B cell (primary cell): ENCODE data around the gene DIS3L2. TPM values are rescaled to one million over a fixed set of nuclear protein-coding genes. Genes with fewer than 3 reads are reported as not detected.

Source experiments
- ATAC-seq: fragments of 200-7000 bp; cut with Tn5 transposase; one replicate; pipeline ENCODE4 v1.10.0; 2021; ENCODE audit warnings: low read depth, mild to moderate bottlenecking, moderate number of reproducible peaks, moderate library complexity
- CTCF ChIA-PET: fragments of 350-600 bp; sonication (Branson Sonifier 250); formaldehyde crosslinking; loops from one replicate; lab custom pipeline; 2021; ENCODE audit warnings: antibody characterized with exemption, inconsistent platforms; lab: Charles Lee
- POLR2A ChIA-PET: fragments of 350-600 bp; sonication (Branson Sonifier 250); formaldehyde crosslinking; loops from one replicate; lab custom pipeline; 2021; ENCODE audit warnings: antibody characterized with exemption; lab: Charles Lee
- DNase-seq: peaks from one replicate; pipeline ENCODE4 v3.0.0; 2013
- H2AFZ ChIP-seq: 2 replicates; pipeline ENCODE4 v1.6.1; 2012; ENCODE audit warnings: mild to moderate bottlenecking, low read depth, low read length; ENCODE audit not compliant: insufficient read depth, poor library complexity, severe bottlenecking
- H3K27ac ChIP-seq, 2 donors: 1 replicate in 1 of 2; 2 replicates in 1 of 2; pipeline ENCODE4 v1.5.1; 2012 to 2013; ENCODE audit warnings: low read length in 2 of 2, mild to moderate bottlenecking in 2 of 2, moderate library complexity in 1 of 2
- H3K27me3 ChIP-seq, 4 experiments: fragments of 200-600 bp in 1 of 4; sonication (generic) in 1 of 4; replicated peaks in 1 of 4; 1 replicate in 2 of 4; 2 replicates in 2 of 4; pipeline versions ENCODE4 v1.6.1 to v1.7.0; 2013 to 2016; ENCODE audit warnings: low read length in 3 of 4, mild to moderate bottlenecking in 2 of 4, mixed read lengths in 1 of 4, moderate library complexity in 1 of 4; ENCODE audit not compliant: insufficient read depth in 4 of 4, control insufficient read depth in 3 of 4; ENCODE audit errors: control extremely low read depth in 1 of 4
- H3K36me3 ChIP-seq, 2 experiments: replicated peaks in 1 of 2; 1 replicate in 1 of 2; 2 replicates in 1 of 2; pipeline versions ENCODE4 v1.6.1 to v1.7.1; 2013; ENCODE audit warnings: low read length in 1 of 2; ENCODE audit not compliant: insufficient read depth in 2 of 2, control insufficient read depth in 1 of 2; ENCODE audit errors: control extremely low read depth in 1 of 2, extremely low read depth in 1 of 2
- H3K4me1 ChIP-seq, 2 donors: fragments of 200-600 bp in 1 of 2; sonication (generic) in 1 of 2; 1 replicate in 1 of 2; 2 replicates in 1 of 2; pipeline versions ENCODE4 v1.5.1 to v1.6.1; 2013 to 2017; ENCODE audit warnings: low read length in 2 of 2; ENCODE audit not compliant: control insufficient read depth in 2 of 2, insufficient read depth in 2 of 2
- H3K4me2 ChIP-seq: replicated peaks from 2 replicates; pipeline ENCODE3; 2012; ENCODE audit warnings: mild to moderate bottlenecking, low read depth, low read length; ENCODE audit not compliant: poor library complexity, severe bottlenecking
- H3K4me3 ChIP-seq, 5 experiments: fragments of 200-600 bp in 1 of 5; sonication (generic) in 1 of 5; 1 replicate in 3 of 5; 2 replicates in 2 of 5; pipeline versions ENCODE4 v1.5.1 to v1.7.0; 2011 to 2016; ENCODE audit warnings: low read length in 4 of 5, mild to moderate bottlenecking in 4 of 5, low read depth in 2 of 5, control low read depth in 1 of 5, moderate library complexity in 1 of 5; ENCODE audit not compliant: insufficient read depth in 1 of 5; ENCODE audit errors: control extremely low read depth in 1 of 5, extremely low read depth in 1 of 5
- H3K79me2 ChIP-seq: fragments of 200-600 bp; sonication (generic); one replicate; pipeline ENCODE4 v1.6.0; 2016; ENCODE audit warnings: low read length; ENCODE audit not compliant: control insufficient read depth, insufficient read depth
- H3K9ac ChIP-seq: fragments of 200-600 bp; sonication (generic); 2 replicates; pipeline ENCODE4 v1.6.1; 2017; ENCODE audit warnings: mild to moderate bottlenecking, low read length, moderate library complexity
- H3K9me3 ChIP-seq, 3 donors: one replicate each; pipeline versions ENCODE4 v1.6.1 to v1.7.1; 2013; ENCODE audit warnings: low read length in 2 of 3; ENCODE audit not compliant: control insufficient read depth in 2 of 3, insufficient read depth in 1 of 3; ENCODE audit errors: control extremely low read depth in 1 of 3
- H4K20me1 ChIP-seq: 2 replicates; pipeline ENCODE4 v1.6.0; 2012; ENCODE audit warnings: mild to moderate bottlenecking, low read length; ENCODE audit not compliant: insufficient read depth, control insufficient read depth, poor library complexity, severe bottlenecking
- H3K27ac Mint-ChIP-seq: one replicate; pipeline ENCODE4 v1.8.0; 2021; ENCODE audit warnings: mixed read lengths
- H3K27me3 Mint-ChIP-seq: one replicate; pipeline ENCODE4 v1.8.0; 2021; ENCODE audit warnings: mixed read lengths
- H3K4me1 Mint-ChIP-seq: one replicate; pipeline ENCODE4 v1.8.0; 2021; ENCODE audit warnings: mixed read lengths
- H3K4me3 Mint-ChIP-seq: one replicate; pipeline ENCODE4 v1.8.0; 2021; ENCODE audit warnings: mixed read lengths
- H3K9me3 Mint-ChIP-seq: one replicate; pipeline ENCODE4 v1.8.0; 2022; ENCODE audit warnings: mixed read lengths; ENCODE audit not compliant: insufficient read depth
- EZH2 ChIP-seq: IDR thresholded peaks from 2 replicates; pipeline ENCODE4 v1.6.1; 2012; ENCODE audit warnings: borderline replicate concordance, low read depth, mild to moderate bottlenecking, moderate library complexity, low read length; ENCODE audit not compliant: insufficient read depth, poor library complexity, severe bottlenecking
- WGBS: methylation state at CpG from one replicate; pipeline ENCODE4 v1.1.5; 2013; ENCODE audit warnings: missing lambda C conversion rate; ENCODE audit not compliant: insufficient coverage; 5-methylcytosine and 5-hydroxymethylcytosine counted together
- intact Hi-C: fragments of 100-400 bp; cut with micrococcal nuclease; formaldehyde crosslinking; loops from one replicate; pipeline ENCODE4 v1.10.0; 2022
- polyA plus RNA-seq: library from polyadenylated mRNA; depleted of rRNA; stranded (reverse); fragments of >200 nt; gene quantifications from 2 replicates; pipeline ENCODE4 v1.2.3, GENCODE V29; 2012
- total RNA-seq, 2 donors: library from RNA; stranded (reverse); fragments of 120-200 nt in 1 of 2; gene quantifications; 1 replicate in 1 of 2; 2 replicates in 1 of 2; pipeline versions ENCODE4 v1.2.3 to v1.2.4, GENCODE V29; 2013 to 2022
- TF ChIP-seq, protein P1 (sequence below): fragments of 200-600 bp; IDR thresholded peaks from one replicate; pipeline ENCODE4 v1.8.0; 2022; ENCODE audit warnings: antibody characterized with exemption, mild to moderate bottlenecking

The DIS3L2 gene
- total and polyA plus RNA-seq, 2 donors (not counting 1 experiment from before 2014, with no cell fraction given), result 34.5 to 70.1 TPM

DNA sequence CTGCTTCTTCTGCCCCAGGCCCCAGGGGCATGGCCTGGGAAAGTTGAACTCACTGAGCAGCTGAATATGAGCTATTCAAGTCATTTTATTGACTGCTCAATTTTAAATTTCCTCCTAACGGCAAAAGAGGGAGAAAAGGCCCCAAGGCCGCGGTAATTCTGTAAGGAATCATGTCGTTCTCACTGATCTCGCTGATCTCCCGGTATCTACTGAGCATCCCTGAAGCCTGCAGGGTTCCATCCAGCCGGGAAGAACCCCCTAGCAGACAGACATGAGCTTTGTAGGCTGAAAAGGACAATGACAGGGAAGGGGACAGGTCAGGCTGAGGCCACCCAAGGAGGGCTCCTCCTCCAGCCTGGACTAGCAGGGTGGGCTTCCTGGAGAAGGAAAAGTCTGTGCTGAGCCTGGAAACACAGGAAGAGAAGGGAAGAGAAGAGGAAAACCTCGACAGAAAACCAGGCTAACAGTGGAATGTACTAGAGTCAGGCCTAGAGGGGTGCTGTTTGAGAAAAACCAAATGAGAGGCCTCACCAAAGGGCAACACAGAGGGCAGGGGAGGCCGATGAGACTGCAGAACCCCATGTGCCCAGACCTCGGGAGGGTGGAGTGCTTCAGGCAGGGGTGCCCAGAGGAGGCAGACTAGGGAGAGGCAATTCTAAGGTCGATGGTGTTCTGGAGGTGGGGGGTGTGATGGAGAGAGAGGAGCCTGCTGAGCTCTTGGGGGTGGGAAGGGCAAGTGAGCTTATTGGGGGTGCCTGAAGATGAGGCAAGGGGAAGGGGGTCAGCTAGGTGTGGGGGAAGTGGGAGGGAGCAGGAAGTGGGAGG lies 32.4 kb upstream of the DIS3L2 start:
- no peak overlapping the region for H2AFZ ChIP-seq
- ATAC-seq (no peak), DNase-seq (no peak)
- Mint-ChIP-seq H3K27ac (peak overlapping the region; percentile 22), H3K4me1 (peaks cover 32% of the 10 kb centered on the region), H3K27me3 (peaks cover 50% of the 10 kb centered on the region), H3K4me3 (no peak overlapping the region), H3K9me3 (no peaks in the 10 kb centered on the region)
- H3K36me3 ChIP-seq, result no peaks in the 10 kb centered on the region
- H4K20me1 ChIP-seq, result no peaks in the 10 kb centered on the region
- H3K27me3 ChIP-seq, result peaks cover 0 to 42% (median 18%) of the 10 kb centered on the region in 4 experiments
- CTCF ChIA-PET, result no interaction called here
- intact Hi-C loops, result no loop called here
- H3K9ac ChIP-seq, result no peak overlapping the region
- 90% methylated on average over 10 of the region's 11 CpGs for WGBS
- no peak overlapping the region for H3K4me2 ChIP-seq
- peaks cover 0 to 7% (median 0%) of the 10 kb centered on the region in 3 donors for H3K9me3 ChIP-seq
- POLR2A ChIA-PET, result interaction anchor here (0.6 kb wide), 1 partner anchor 337 kb away, joined by 4 read pairs; no protein-coding TSS in a partner anchor
- no peak overlapping the region for H3K4me3 ChIP-seq
- TF ChIP-seq, protein P1, sequence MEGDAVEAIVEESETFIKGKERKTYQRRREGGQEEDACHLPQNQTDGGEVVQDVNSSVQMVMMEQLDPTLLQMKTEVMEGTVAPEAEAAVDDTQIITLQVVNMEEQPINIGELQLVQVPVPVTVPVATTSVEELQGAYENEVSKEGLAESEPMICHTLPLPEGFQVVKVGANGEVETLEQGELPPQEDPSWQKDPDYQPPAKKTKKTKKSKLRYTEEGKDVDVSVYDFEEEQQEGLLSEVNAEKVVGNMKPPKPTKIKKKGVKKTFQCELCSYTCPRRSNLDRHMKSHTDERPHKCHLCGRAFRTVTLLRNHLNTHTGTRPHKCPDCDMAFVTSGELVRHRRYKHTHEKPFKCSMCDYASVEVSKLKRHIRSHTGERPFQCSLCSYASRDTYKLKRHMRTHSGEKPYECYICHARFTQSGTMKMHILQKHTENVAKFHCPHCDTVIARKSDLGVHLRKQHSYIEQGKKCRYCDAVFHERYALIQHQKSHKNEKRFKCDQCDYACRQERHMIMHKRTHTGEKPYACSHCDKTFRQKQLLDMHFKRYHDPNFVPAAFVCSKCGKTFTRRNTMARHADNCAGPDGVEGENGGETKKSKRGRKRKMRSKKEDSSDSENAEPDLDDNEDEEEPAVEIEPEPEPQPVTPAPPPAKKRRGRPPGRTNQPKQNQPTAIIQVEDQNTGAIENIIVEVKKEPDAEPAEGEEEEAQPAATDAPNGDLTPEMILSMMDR, result no peak
- no peak for TF ChIP-seq EZH2
- H3K79me2 ChIP-seq, result no peaks in the 10 kb centered on the region
- H3K27ac ChIP-seq, result no peak overlapping the region
- H3K4me1 ChIP-seq, result peaks cover 27 to 36% of the 10 kb centered on the region in 2 donors
